Ascending aorta (tissue), 2 donors: ENCODE measurements around the gene TMEM132D. TPM values are rescaled to one million over a fixed set of nuclear protein-coding genes. Genes with fewer than 3 reads are reported as not detected.

ENCODE experiments used
- DNase-seq, 2 donors: peaks; one replicate each; pipeline ENCODE4 v3.0.0-alpha.2; 2019; ENCODE audit warnings: low spot score in 2 of 2
- H3K27ac ChIP-seq, 2 donors: fragments of 200-600 bp; sonication (generic); one replicate each; pipeline ENCODE4 v1.5.1; 2016 to 2017; ENCODE audit warnings: mild to moderate bottlenecking in 1 of 2
- H3K27me3 ChIP-seq: fragments of 200-600 bp; sonication (generic); one replicate; pipeline ENCODE4 v1.5.1; 2017
- H3K36me3 ChIP-seq, 2 donors: fragments of 200-600 bp; sonication (generic); one replicate each; pipeline ENCODE4 v1.5.1; 2016
- H3K4me1 ChIP-seq, 2 donors: fragments of 200-600 bp; sonication (generic); one replicate each; pipeline ENCODE4 v1.5.1; 2016 to 2017; ENCODE audit warnings: mild to moderate bottlenecking in 1 of 2
- H3K4me3 ChIP-seq, 2 donors: fragments of 200-600 bp; sonication (generic); one replicate each; pipeline ENCODE4 v1.5.1; 2016 to 2017; ENCODE audit warnings: mild to moderate bottlenecking in 1 of 2
- H3K9me3 ChIP-seq, 2 donors: fragments of 200-600 bp; sonication (generic); one replicate each; pipeline ENCODE4 v1.5.1; 2016
- CTCF ChIP-seq, 3 experiments: fragments of 200-600 bp in 2 of 3; fragments of 450-650 bp in 1 of 3; sonication (generic) in 2 of 3; IDR thresholded peaks; one replicate each; pipeline ENCODE4 v1.5.1; 2016 to 2019; ENCODE audit warnings: antibody characterized with exemption in 3 of 3, mild to moderate bottlenecking in 1 of 3, moderate library complexity in 1 of 3
- intact Hi-C: fragments of 100-400 bp; cut with DNase I; formaldehyde crosslinking; loops from one replicate; pipeline ENCODE4 v1.15.1; 2023
- total RNA-seq: library from RNA; depleted of rRNA; stranded (reverse); fragments of >200 nt; gene quantifications from one replicate; pipeline ENCODE4 v1.1.0, GENCODE V29; 2016

The TMEM132D gene
- total RNA-seq, 1 donor from 2014 or later = not detected

GRCh38 chr12:129152351-129153104 lies 751.3 kb downstream of the TMEM132D start:
- Histone ChIP-seq H3K4me1 (no peaks in the 10 kb centered on the region), H3K9me3 (no peaks in the 10 kb centered on the region), H3K36me3 (no peaks in the 10 kb centered on the region), H3K4me3 (no peak overlapping the region), H3K27ac (no peak overlapping the region), H3K27me3 (no peaks in the 10 kb centered on the region)
- intact Hi-C loops = no loop called here
- no peak for DNase-seq
- TF ChIP-seq CTCF (IDR thresholded peaks at IDR 0.05) = no peak

GRCh38 chr12:129150721-129151120 lies 753.1 kb downstream of the TMEM132D start:
- intact Hi-C loops = no loop called here
- no peaks in the 10 kb centered on the region for H3K27me3 ChIP-seq
- H3K36me3 ChIP-seq = no peaks in the 10 kb centered on the region
- H3K4me3 ChIP-seq = no peak overlapping the region
- no peak for TF ChIP-seq CTCF (IDR thresholded peaks at IDR 0.05)
- no peaks in the 10 kb centered on the region for H3K9me3 ChIP-seq
- no peak for DNase-seq
- H3K27ac ChIP-seq = no peak overlapping the region
- H3K4me1 ChIP-seq = no peaks in the 10 kb centered on the region

GRCh38 chr12:129145381-129145780 lies 758.4 kb downstream of the TMEM132D start:
- no peak overlapping the region for H3K4me3 ChIP-seq
- H3K27ac ChIP-seq = no peak overlapping the region
- H3K9me3 ChIP-seq = no peaks in the 10 kb centered on the region
- no peak for DNase-seq
- H3K27me3 ChIP-seq = no peaks in the 10 kb centered on the region
- no peaks in the 10 kb centered on the region for H3K4me1 ChIP-seq
- no peak for TF ChIP-seq CTCF (IDR thresholded peaks at IDR 0.05)
- no peaks in the 10 kb centered on the region for H3K36me3 ChIP-seq
- intact Hi-C loops = no loop called here

GRCh38 chr12:129138776-129139175 lies 765.0 kb downstream of the TMEM132D start:
- Histone ChIP-seq H3K27me3 (no peaks in the 10 kb centered on the region), H3K9me3 (no peaks in the 10 kb centered on the region), H3K36me3 (no peaks in the 10 kb centered on the region), H3K4me1 (no peaks in the 10 kb centered on the region), H3K4me3 (no peak overlapping the region), H3K27ac (no peak overlapping the region)
- DNase-seq = no peak
- TF ChIP-seq CTCF (IDR thresholded peaks at IDR 0.05) = no peak
- intact Hi-C loops = no loop called here

GRCh38 chr12:129136694-129137325 lies 767.0 kb downstream of the TMEM132D start:
- no peaks in the 10 kb centered on the region for H3K36me3 ChIP-seq
- no peaks in the 10 kb centered on the region for H3K27me3 ChIP-seq
- intact Hi-C loops = no loop called here
- no peak overlapping the region for H3K27ac ChIP-seq
- no peak for TF ChIP-seq CTCF (IDR thresholded peaks at IDR 0.05)
- DNase-seq = no peak
- no peaks in the 10 kb centered on the region for H3K9me3 ChIP-seq
- no peak overlapping the region for H3K4me3 ChIP-seq
- no peaks in the 10 kb centered on the region for H3K4me1 ChIP-seq
